Astrocyte of the cerebellum (primary cell): ENCODE measurements around the gene MZT2A.
A peak's percentile ranks its signal among the peaks of the same experiment; 100 is the strongest.
"Not testable (repeated sequence)": the region's sequence is repeated elsewhere in the genome, so short reads cannot be mapped to it uniquely, and the experiment has no call there.

ENCODE experiments used
- DNase-seq: peaks from one replicate; pipeline ENCODE4 v3.0.0-alpha.2; 2011; ENCODE audit warnings: low read depth
- H3K4me3 ChIP-seq: 2 replicates; pipeline ENCODE4 v1.5.1; 2011; ENCODE audit warnings: mild to moderate bottlenecking, low read depth, low read length, moderate library complexity
- in situ Hi-C: cut with HindIII; loops from 2 replicates; pipeline ENCODE4 v1.10.0; 2017; ENCODE audit warnings: low sequenced_read_pairs
- TF ChIP-seq, protein P1 (sequence below): IDR thresholded peaks from 2 replicates; pipeline ENCODE4 v1.5.1; 2012; ENCODE audit warnings: low read length, low read depth, moderate library complexity, mild to moderate bottlenecking; ENCODE audit errors: missing control alignments

The MZT2A gene

DNA sequence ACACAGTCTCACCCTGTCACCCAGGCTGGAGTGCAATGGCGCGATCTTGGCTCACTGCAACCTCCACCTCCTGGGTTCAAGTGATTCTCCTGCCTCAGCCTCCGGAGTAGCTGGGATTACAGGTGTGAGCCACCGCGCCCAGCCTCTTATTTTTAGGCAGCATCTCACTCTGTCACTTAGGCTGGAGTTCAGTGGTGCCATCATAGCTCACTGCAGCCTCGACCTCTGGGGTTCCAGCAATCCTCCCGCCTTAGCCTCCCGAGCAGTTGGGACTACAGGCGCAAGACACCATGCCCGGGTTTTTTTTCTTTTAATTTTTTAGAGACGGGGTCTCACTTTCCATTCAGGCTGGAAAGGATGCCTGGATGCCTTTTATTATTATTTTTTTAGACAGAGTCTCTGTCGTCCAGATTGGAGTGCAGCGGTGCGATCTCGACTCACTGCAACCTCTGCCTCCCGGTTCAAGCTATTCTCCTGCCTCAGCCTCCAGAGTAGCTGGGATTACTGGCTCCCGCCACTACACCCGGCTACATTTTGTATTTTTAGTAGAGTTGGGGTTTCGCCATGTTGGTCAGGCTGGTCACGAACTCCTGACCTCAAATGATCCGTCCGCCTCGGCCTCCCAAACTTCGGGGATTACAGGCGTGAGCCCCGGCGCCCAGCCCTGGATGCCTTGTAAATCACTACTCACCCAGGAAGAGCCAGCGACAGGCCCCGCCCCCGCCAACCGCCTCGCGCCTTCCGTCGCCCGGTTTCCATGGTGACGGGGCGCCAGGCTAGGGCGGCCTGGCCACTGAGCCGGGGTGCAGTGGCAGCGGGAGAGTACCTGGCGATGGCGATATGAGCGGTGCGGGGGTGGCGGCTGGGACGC lies 35.2 kb upstream of the MZT2A start, which contains the start of gene CCDC74A:
CCDC74A (plus strand) TSS at position 758 of the 871 bp plus-strand sequence; CDS start at position 841, 83 bp downstream.
- in situ Hi-C loops, DNase-seq: not testable (repeated sequence)
- H3K4me3 ChIP-seq: peak within 1 kb of the TSS; percentile 30

DNA sequence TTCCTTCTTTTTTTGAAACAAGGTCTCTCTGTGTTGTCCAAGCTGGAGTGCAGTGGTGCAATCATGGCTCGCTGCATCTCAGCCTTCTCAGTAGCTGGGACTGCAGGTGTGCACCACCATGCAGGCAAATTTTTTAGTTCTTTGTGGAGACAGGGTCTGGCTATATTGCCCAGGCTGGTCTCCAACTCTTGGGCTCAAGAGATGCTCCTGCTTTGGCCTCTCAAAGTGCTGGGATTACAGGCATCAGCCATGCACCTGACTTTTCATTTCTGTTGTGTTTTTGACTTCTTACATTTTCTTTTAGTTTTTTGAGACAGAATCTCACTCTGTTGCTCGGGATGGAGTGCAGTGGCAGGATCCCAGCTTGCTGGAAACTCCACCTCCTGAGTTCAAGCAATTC lies 33.1 kb upstream of the MZT2A start:
- DNase-seq, H3K4me3 ChIP-seq, in situ Hi-C loops: not testable (repeated sequence)

DNA sequence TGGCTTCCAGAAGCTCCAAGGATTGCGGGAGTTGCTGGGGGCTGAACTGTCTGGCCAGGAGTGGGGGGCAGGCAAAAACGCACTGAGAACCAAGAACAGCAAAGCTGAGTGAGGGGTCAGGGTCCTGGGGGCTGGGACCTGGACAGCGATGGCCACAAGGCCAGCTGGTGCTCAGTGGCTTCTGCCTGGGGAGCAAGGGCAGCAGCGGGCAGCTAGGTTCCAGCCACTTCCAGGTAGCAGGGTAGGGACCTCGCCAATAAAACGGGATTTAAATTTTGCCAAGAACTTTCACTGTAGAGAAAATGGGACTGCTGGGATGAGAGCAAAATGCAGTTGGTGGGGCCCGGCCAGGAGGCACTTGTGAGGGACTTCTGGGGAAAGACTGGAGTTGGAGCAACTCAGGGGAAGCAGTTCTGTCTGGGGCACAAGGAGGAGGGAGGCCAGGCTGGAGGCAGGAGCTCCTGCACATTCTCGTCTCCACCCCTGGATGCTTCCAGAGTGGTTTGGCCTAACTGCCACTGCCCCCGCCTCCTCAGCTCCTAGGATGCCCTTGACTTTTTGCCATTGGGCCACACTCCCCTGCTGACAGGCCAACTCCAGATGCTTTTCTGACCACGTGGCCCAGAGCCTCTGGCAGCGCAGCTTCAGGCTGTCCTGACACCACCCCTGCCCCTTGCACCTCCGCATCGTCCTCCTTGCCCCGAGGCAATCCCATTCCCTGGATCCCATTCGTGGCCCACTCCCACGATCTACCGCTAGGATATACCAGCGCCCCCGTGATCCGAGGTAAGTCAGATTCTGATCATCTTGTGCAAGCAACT lies 30.0 kb upstream of the MZT2A start:
- DNase-seq: no peak
- H3K4me3 ChIP-seq: no peak overlapping the region
- TF ChIP-seq, protein P1, sequence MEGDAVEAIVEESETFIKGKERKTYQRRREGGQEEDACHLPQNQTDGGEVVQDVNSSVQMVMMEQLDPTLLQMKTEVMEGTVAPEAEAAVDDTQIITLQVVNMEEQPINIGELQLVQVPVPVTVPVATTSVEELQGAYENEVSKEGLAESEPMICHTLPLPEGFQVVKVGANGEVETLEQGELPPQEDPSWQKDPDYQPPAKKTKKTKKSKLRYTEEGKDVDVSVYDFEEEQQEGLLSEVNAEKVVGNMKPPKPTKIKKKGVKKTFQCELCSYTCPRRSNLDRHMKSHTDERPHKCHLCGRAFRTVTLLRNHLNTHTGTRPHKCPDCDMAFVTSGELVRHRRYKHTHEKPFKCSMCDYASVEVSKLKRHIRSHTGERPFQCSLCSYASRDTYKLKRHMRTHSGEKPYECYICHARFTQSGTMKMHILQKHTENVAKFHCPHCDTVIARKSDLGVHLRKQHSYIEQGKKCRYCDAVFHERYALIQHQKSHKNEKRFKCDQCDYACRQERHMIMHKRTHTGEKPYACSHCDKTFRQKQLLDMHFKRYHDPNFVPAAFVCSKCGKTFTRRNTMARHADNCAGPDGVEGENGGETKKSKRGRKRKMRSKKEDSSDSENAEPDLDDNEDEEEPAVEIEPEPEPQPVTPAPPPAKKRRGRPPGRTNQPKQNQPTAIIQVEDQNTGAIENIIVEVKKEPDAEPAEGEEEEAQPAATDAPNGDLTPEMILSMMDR: no peak
- in situ Hi-C loops: no loop called here

- H3K4me3 ChIP-seq, DNase-seq, in situ Hi-C loops: not testable (repeated sequence)
Measured at GRCh38 chr2:131521524-131521923, 29.3 kb upstream of the MZT2A start.

GRCh38 chr2:131520526-131520925 lies 28.3 kb upstream of the MZT2A start:
- no peak overlapping the region for H3K4me3 ChIP-seq
- in situ Hi-C loops: no loop called here
- DNase-seq: no peak
- TF ChIP-seq, protein P1: no peak

DNA sequence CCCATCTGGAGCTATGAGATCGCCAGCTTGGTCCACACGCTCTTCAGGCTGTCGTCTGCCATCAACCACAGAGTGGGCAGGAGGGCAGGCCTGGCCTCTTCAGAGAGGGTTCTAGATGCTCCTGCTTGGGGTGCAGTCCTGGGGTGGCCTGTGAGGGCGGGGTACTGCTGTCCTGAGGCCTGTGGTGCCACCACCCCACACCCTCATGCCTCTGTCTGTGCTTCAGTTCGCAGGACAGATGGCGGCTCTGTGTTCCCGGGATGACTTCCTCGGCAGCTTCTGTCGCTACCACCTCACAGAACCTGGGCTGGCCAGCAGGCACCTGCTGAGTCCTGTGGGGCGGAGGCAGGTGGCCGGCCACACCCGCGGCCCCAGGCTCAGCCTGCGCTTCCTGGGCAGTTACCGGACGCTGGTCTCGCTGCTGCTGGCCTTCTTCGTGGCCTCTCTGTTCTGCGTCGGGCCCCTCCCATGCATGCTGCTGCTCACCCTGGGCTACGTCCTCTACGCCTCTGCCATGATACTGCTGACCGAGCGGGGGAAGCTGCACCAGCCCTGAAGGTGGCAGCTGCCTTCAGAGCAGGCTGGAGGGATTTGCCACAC lies 27.8 kb upstream of the MZT2A start:
- in situ Hi-C loops, H3K4me3 ChIP-seq, DNase-seq: not testable (repeated sequence)

GRCh38 chr2:131519466-131519865 lies 27.3 kb upstream of the MZT2A start:
- DNase-seq: no peak
- no peak overlapping the region for H3K4me3 ChIP-seq
- TF ChIP-seq, protein P1: no peak
- in situ Hi-C loops: no loop called here

- in situ Hi-C loops, DNase-seq, H3K4me3 ChIP-seq: not testable (repeated sequence)
Measured at GRCh38 chr2:131518531-131518930, 26.3 kb upstream of the MZT2A start.

DNA sequence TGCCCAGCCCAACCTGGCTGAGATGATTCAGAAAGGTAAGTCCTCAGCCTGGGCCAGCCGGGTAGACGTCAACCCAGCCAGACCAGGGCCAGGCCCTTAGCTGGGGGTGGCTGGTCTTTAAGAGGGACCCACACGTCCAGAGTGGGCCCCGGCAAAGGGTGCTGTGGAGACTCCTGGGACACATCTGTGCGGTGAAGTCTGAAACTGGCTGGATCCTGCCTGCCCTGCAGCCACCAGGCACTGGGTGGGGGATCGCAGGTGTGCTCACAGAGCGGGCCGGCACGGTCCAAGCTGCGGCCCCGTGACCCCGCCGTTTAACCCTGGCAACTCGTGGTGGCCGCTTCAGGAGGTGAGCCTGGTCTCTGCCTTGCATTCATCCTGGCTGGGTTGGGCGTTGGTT lies 25.7 kb upstream of the MZT2A start:
- in situ Hi-C loops, H3K4me3 ChIP-seq, DNase-seq: not testable (repeated sequence)
